Loucy (cell line): ENCODE data around the gene ZNF407.

ENCODE experiments used
- H2AFZ ChIP-seq: fragments of 200-600 bp; sonication (generic); 2 replicates; pipeline ENCODE4 v1.6.0; 2016; ENCODE audit warnings: antibody characterized with exemption, mild to moderate bottlenecking, low read length, moderate library complexity
- H3F3A ChIP-seq: fragments of 200-600 bp; 2 replicates; pipeline ENCODE4 v1.6.0; 2016; ENCODE audit warnings: antibody characterized with exemption, low read depth, mild to moderate bottlenecking
- H3K27me3 ChIP-seq: fragments of 200-600 bp; sonication (generic); 2 replicates; pipeline ENCODE4 v1.6.1; 2014; ENCODE audit warnings: low read length, mild to moderate bottlenecking; ENCODE audit not compliant: insufficient read depth, poor library complexity, severe bottlenecking
- H3K36me3 ChIP-seq: fragments of 200-600 bp; sonication (generic); 2 replicates; pipeline ENCODE4 v1.6.1; 2016; ENCODE audit warnings: low read length; ENCODE audit not compliant: insufficient read depth
- H3K4me1 ChIP-seq: fragments of 200-600 bp; sonication (generic); 2 replicates; pipeline ENCODE4 v1.5.1; 2014; ENCODE audit warnings: low read length, mild to moderate bottlenecking; ENCODE audit not compliant: insufficient read depth, poor library complexity, severe bottlenecking
- H3K4me2 ChIP-seq: fragments of 200-600 bp; sonication (generic); 2 replicates; pipeline ENCODE4 v1.6.0; 2014; ENCODE audit warnings: antibody characterized with exemption, low read length, low read depth, mild to moderate bottlenecking; ENCODE audit not compliant: poor library complexity, severe bottlenecking
- H3K4me3 ChIP-seq: fragments of 200-600 bp; sonication (generic); 2 replicates; pipeline ENCODE4 v1.5.1; 2014; ENCODE audit warnings: low read length, mild to moderate bottlenecking, mixed read lengths; ENCODE audit not compliant: poor library complexity, severe bottlenecking
- H3K79me2 ChIP-seq: fragments of 200-600 bp; sonication (generic); 2 replicates; pipeline ENCODE4 v1.6.1; 2014; ENCODE audit warnings: low read length; ENCODE audit not compliant: insufficient read depth
- H3K9ac ChIP-seq: fragments of 200-600 bp; sonication (generic); 2 replicates; pipeline ENCODE4 v1.6.0; 2014; ENCODE audit warnings: mild to moderate bottlenecking, low read depth, low read length, moderate library complexity; ENCODE audit not compliant: poor library complexity, severe bottlenecking
- H3K9me2 ChIP-seq: fragments of 200-600 bp; sonication (generic); replicated peaks from 2 replicates; pipeline ENCODE4 v1.6.1; 2016; ENCODE audit warnings: low read depth, low read length, mixed read lengths
- H3K9me3 ChIP-seq: fragments of 200-600 bp; sonication (generic); 2 replicates; pipeline ENCODE4 v1.6.1; 2014; ENCODE audit warnings: mild to moderate bottlenecking, antibody characterized with exemption, low read length, low read depth; ENCODE audit not compliant: insufficient read depth
- H4K20me1 ChIP-seq: fragments of 200-600 bp; sonication (generic); 2 replicates; pipeline ENCODE4 v1.6.0; 2014; ENCODE audit warnings: antibody characterized with exemption, low read length, mild to moderate bottlenecking; ENCODE audit not compliant: insufficient read depth, poor library complexity, severe bottlenecking
- EZH2phosphoT487 ChIP-seq: fragments of 200-600 bp; IDR thresholded peaks from 2 replicates; pipeline ENCODE4 v1.6.1; 2018; ENCODE audit warnings: antibody characterized with exemption, mild to moderate bottlenecking, moderate library complexity, borderline replicate concordance
- TF ChIP-seq, protein P1 (sequence below): fragments of 200-600 bp; sonication (generic); conservative IDR thresholded peaks from 2 replicates; pipeline ENCODE4 v1.5.1; 2014; ENCODE audit warnings: mild to moderate bottlenecking, antibody characterized with exemption, low read length

The ZNF407 gene

DNA sequence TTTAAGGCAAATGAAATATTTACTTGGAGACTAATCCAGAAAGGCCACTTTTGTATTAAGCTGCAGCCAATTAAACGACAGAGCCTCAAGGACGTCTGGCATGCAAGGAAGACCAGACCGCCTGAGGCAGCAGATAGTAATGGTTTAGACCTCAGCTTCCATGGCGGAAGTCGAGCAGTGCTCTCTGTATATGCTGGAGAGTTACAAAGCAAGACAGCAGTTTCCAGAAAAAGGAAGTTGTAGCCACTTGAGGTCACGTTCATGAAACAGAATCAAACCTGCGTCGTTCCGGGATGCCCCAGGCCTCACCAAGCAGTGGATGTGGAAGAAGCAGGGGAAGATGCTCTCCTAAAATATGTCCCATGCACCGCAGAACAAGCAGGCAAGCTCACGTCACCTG lies 469.3 kb downstream of the ZNF407 start:
- H3F3A ChIP-seq = no peaks in the 10 kb centered on the region
- no peak overlapping the region for H2AFZ ChIP-seq
- peaks cover 21% of the 10 kb centered on the region for H3K4me1 ChIP-seq
- H4K20me1 ChIP-seq = no peaks in the 10 kb centered on the region
- no peaks in the 10 kb centered on the region for H3K79me2 ChIP-seq
- no peak overlapping the region for H3K4me2 ChIP-seq
- no peaks in the 10 kb centered on the region for H3K9me3 ChIP-seq
- H3K27me3 ChIP-seq = no peaks in the 10 kb centered on the region
- H3K36me3 ChIP-seq = no peaks in the 10 kb centered on the region
- no peak overlapping the region for H3K9ac ChIP-seq
- no peak for TF ChIP-seq EZH2phosphoT487
- TF ChIP-seq, protein P1, sequence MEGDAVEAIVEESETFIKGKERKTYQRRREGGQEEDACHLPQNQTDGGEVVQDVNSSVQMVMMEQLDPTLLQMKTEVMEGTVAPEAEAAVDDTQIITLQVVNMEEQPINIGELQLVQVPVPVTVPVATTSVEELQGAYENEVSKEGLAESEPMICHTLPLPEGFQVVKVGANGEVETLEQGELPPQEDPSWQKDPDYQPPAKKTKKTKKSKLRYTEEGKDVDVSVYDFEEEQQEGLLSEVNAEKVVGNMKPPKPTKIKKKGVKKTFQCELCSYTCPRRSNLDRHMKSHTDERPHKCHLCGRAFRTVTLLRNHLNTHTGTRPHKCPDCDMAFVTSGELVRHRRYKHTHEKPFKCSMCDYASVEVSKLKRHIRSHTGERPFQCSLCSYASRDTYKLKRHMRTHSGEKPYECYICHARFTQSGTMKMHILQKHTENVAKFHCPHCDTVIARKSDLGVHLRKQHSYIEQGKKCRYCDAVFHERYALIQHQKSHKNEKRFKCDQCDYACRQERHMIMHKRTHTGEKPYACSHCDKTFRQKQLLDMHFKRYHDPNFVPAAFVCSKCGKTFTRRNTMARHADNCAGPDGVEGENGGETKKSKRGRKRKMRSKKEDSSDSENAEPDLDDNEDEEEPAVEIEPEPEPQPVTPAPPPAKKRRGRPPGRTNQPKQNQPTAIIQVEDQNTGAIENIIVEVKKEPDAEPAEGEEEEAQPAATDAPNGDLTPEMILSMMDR = no peak
- no peak overlapping the region for H3K4me3 ChIP-seq
- no peaks in the 10 kb centered on the region for H3K9me2 ChIP-seq

DNA sequence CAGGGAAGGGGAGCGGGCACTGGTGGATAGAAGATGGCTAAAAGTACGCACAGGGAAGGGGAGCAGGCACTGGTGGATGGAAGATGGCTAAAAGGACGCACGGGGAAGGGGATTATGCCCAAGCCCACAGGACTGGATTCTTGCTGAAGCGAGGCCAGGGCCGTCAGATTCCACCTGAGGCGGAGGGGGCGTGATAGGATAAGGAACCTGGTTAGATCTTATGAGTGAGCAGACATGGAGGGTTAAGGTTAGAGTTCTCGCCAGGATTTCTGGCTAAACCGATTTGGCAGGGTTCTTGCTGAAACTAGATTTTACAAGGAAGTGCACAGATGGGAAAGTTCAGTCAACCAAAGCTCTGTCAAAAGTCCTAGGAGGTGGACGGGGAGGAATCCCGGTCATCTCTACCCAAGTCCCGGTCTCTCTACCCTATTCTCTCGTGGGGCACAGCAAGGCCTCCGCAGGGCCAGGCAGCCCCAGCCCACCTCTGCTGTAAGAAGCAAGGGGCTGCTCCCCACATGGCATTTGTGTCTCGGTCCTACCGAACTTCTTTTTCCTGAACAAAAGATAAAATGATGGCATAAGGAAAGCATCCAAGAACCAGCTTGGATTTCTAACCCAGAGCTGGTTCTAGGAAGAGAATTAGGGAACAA lies 470.5 kb downstream of the ZNF407 start:
- no peak for TF ChIP-seq EZH2phosphoT487
- TF ChIP-seq, protein P1 = no peak
- Histone ChIP-seq H3K9me2 (no peaks in the 10 kb centered on the region), H3K9me3 (no peaks in the 10 kb centered on the region), H3K4me3 (no peak overlapping the region), H3F3A (no peaks in the 10 kb centered on the region), H4K20me1 (no peaks in the 10 kb centered on the region), H3K36me3 (no peaks in the 10 kb centered on the region), H3K4me1 (peaks cover 23% of the 10 kb centered on the region), H3K79me2 (no peaks in the 10 kb centered on the region), H3K4me2 (no peak overlapping the region), H3K9ac (no peak overlapping the region), H3K27me3 (no peaks in the 10 kb centered on the region), H2AFZ (no peak overlapping the region)

DNA sequence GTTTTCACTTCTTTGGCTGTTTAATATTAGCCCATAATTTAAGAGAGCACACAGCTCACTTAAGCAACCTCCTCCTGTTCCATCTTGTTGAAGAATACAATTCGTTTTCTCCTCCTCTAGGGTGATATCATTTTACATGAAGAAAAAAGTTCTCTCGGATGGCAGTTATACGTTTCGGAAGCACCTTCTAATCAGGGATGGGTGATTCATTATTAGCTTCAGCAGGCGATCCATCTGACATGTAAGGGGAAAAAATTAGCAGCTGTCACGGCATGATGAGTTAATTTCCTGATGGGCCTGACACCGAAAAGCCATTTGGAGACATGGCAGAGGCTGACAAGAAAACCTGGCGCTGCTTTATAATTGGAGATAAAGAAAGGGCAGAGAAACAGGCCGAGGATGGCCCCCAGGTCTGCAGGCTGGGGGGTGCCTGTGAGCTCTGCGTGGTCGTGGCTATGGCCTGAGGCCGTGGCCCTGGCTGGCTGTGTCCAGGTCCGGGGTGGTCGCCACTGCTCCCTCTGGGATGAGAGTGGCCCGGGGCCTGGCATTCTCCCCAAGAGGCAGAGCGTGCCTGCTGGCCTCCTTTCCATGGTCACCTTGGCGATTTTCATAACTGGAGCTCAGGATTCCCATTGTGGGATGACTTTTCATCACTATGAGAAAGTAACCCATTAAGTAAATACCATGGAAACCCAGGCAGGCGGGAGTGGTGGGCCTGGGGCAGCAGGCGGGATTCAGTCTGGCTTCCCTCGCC lies 471.2 kb downstream of the ZNF407 start:
- H3K27me3 ChIP-seq = no peaks in the 10 kb centered on the region
- H3K9me2 ChIP-seq = no peaks in the 10 kb centered on the region
- H2AFZ ChIP-seq = no peak overlapping the region
- no peak overlapping the region for H3K4me2 ChIP-seq
- no peaks in the 10 kb centered on the region for H3K79me2 ChIP-seq
- no peaks in the 10 kb centered on the region for H3K9me3 ChIP-seq
- H3K4me3 ChIP-seq = no peak overlapping the region
- no peaks in the 10 kb centered on the region for H3F3A ChIP-seq
- no peak overlapping the region for H3K9ac ChIP-seq
- H4K20me1 ChIP-seq = no peaks in the 10 kb centered on the region
- H3K36me3 ChIP-seq = no peaks in the 10 kb centered on the region
- H3K4me1 ChIP-seq = peaks cover 23% of the 10 kb centered on the region
- TF ChIP-seq, protein P1 = no peak
- TF ChIP-seq EZH2phosphoT487 = no peak
